Measurements from ENCODE around the gene NDUFV2.

DNA sequence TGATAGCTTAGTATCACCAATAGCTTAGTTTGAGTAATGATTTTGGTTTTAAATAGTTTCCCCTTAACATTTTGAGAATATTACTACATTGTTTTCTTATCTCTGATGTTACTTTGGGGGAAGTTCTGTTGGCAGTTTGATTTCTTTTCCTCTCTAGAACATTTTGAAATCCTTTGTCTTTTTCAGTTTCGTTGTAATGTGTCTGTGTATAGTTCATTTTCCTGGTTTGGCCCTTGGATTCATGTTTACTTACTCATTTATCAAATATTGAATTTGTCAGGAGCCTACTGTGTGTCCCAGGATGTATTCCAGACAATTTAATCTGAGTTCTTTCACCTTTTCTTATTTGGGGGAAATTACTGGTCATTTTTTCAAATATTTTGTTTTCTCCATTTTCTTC lies 50.8 kb downstream of the NDUFV2 start:
- TF ChIP-seq, protein P1, sequence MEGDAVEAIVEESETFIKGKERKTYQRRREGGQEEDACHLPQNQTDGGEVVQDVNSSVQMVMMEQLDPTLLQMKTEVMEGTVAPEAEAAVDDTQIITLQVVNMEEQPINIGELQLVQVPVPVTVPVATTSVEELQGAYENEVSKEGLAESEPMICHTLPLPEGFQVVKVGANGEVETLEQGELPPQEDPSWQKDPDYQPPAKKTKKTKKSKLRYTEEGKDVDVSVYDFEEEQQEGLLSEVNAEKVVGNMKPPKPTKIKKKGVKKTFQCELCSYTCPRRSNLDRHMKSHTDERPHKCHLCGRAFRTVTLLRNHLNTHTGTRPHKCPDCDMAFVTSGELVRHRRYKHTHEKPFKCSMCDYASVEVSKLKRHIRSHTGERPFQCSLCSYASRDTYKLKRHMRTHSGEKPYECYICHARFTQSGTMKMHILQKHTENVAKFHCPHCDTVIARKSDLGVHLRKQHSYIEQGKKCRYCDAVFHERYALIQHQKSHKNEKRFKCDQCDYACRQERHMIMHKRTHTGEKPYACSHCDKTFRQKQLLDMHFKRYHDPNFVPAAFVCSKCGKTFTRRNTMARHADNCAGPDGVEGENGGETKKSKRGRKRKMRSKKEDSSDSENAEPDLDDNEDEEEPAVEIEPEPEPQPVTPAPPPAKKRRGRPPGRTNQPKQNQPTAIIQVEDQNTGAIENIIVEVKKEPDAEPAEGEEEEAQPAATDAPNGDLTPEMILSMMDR (IDR thresholded peaks at IDR 0.05; ENCODE audit: low read depth, low read length) = no peak
- TF ChIP-seq POLR2A (IDR thresholded peaks at IDR 0.05; ENCODE audit: extremely low read depth, insufficient read length) (no peak), MYC (IDR thresholded peaks at IDR 0.05; ENCODE audit: low read depth, low read length) (no peak)

All from NB4 (cell line).